ENCODE data around the gene TENM4. TPM values are rescaled to one million over a fixed set of nuclear protein-coding genes. Genes with fewer than 3 reads are reported as not detected.

TENM4 gene
- total and polyA plus RNA-seq, 4 donors, result 24.8 to 70.5 (median 38.1) TPM

DNA sequence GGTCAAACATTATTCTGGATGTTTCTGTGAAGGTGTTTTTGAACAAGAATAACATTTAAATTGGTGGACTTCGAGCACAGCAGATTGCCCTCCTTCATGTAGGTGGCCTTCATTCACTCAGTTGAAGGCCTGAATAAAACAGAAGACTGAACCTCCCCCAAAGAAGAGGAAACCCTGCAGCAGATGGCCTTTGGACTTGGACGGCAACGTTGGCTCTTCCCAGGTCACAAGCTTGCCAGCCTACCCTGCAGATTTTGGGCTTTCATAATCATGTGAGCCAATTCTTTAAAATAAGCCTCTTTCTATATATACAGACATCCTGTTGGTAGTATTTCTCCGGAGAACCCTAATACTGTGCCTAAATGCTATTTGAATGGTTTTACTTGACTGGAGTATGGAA, 434.0 kb downstream of the TENM4 start:
- Histone ChIP-seq H3K4me1 (ENCODE audit: control insufficient read depth, insufficient read depth, low read length) (peaks cover 10% of the 10 kb centered on the region), H3K36me3 (ENCODE audit: control insufficient read depth, insufficient read depth, low read length) (no peaks in the 10 kb centered on the region), H3K4me3 (ENCODE audit: low read depth, low read length) (no peak overlapping the region), H3K27ac (ENCODE audit: low read depth, low read length) (peak overlapping the region; percentile 33), H3K9me3 (ENCODE audit: control insufficient read depth, insufficient read depth, low read length) (peaks cover 8% of the 10 kb centered on the region), H3K27me3 (ENCODE audit: control insufficient read depth, insufficient read depth, low read length) (no peaks in the 10 kb centered on the region)
- 91% methylated on average over 1 of the region's 4 CpGs for WGBS (ENCODE audit: insufficient coverage)
- DNase-seq (ENCODE audit: low read depth in 4 of 6, low spot score in 6 of 6), result no peak

DNA sequence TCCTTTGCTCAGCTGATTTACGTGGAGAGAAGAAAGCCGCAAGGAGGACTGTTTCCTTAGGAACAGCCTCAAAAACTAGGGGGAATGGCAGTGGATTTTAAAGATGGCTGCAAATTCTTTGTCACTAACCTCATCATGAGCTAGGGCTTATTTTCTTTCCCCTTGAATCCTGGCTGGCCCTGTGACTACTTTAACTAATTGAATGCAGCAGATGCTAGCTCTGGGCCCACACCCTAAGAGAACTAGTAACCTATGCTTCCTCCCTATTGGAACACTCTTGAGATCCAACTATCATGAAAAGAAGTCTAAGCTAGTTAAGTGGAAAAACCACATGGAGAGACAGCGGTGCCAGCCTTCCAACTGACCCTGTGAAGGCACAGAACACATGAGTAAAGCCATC, 444.8 kb downstream of the TENM4 start:
- DNase-seq (ENCODE audit: low read depth in 4 of 6, low spot score in 6 of 6), result no peak
- Histone ChIP-seq H3K27me3 (ENCODE audit: control insufficient read depth, insufficient read depth, low read length) (no peaks in the 10 kb centered on the region), H3K36me3 (ENCODE audit: control insufficient read depth, insufficient read depth, low read length) (no peaks in the 10 kb centered on the region), H3K9me3 (ENCODE audit: control insufficient read depth, insufficient read depth, low read length) (peaks cover 1% of the 10 kb centered on the region), H3K4me1 (ENCODE audit: control insufficient read depth, insufficient read depth, low read length) (peaks cover 8% of the 10 kb centered on the region), H3K4me3 (ENCODE audit: low read depth, low read length) (no peak overlapping the region), H3K27ac (ENCODE audit: low read depth, low read length) (no peak overlapping the region)
- 83% methylated on average over 3 of the region's 3 CpGs for WGBS (ENCODE audit: insufficient coverage)

GRCh38 chr11:78995171-78995570, 445.7 kb downstream of the TENM4 start:
- no peak for DNase-seq (ENCODE audit: low read depth in 4 of 6, low spot score in 6 of 6)
- no peaks in the 10 kb centered on the region for H3K36me3 ChIP-seq (ENCODE audit: control insufficient read depth, insufficient read depth, low read length)
- no peaks in the 10 kb centered on the region for H3K27me3 ChIP-seq (ENCODE audit: control insufficient read depth, insufficient read depth, low read length)
- H3K27ac ChIP-seq (ENCODE audit: low read depth, low read length), result no peak overlapping the region
- peaks cover 1% of the 10 kb centered on the region for H3K9me3 ChIP-seq (ENCODE audit: control insufficient read depth, insufficient read depth, low read length)
- H3K4me1 ChIP-seq (ENCODE audit: control insufficient read depth, insufficient read depth, low read length), result peaks cover 9% of the 10 kb centered on the region
- H3K4me3 ChIP-seq (ENCODE audit: low read depth, low read length), result no peak overlapping the region
- 92% methylated on average over 2 of the region's 3 CpGs for WGBS (ENCODE audit: insufficient coverage)

DNA sequence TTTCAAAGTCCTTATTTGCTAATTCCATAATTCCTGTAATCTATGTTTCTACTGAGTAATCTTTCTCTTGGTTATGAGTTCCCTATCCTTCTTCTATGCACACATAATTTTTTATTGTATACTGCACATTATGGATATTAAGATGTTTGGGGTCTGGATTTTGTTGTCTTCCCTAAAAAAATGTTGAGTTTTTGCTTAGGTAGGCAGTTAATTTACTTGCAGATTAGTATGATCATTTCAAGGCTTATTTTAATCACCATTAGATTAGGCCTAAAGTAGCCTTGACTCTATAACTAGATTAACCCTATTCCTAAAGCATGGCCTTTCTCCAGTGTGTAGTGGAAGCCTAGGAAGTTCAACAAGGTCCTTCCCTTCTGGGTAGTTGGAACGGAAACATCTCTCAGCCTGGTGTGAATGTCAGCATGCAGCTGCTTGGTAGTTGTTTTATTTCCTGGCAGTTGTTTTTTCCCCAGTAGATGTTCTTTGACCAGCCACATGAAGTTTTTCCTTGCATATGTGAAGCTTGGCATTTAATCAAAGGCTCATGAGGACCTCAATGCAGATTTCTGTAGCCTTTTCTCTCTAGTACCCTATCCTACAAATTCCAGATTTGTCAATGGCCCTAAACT, 446.9 kb downstream of the TENM4 start:
- DNase-seq (ENCODE audit: low read depth in 4 of 6, low spot score in 6 of 6), result no peak
- no CpG with 5 or more reads among the region's 1 CpG for WGBS (ENCODE audit: insufficient coverage)
- Histone ChIP-seq H3K9me3 (ENCODE audit: control insufficient read depth, insufficient read depth, low read length) (no peaks in the 10 kb centered on the region), H3K27ac (ENCODE audit: low read depth, low read length) (no peak overlapping the region), H3K36me3 (ENCODE audit: control insufficient read depth, insufficient read depth, low read length) (no peaks in the 10 kb centered on the region), H3K4me1 (ENCODE audit: control insufficient read depth, insufficient read depth, low read length) (peaks cover 11% of the 10 kb centered on the region), H3K27me3 (ENCODE audit: control insufficient read depth, insufficient read depth, low read length) (no peaks in the 10 kb centered on the region), H3K4me3 (ENCODE audit: low read depth, low read length) (no peak overlapping the region)

DNA sequence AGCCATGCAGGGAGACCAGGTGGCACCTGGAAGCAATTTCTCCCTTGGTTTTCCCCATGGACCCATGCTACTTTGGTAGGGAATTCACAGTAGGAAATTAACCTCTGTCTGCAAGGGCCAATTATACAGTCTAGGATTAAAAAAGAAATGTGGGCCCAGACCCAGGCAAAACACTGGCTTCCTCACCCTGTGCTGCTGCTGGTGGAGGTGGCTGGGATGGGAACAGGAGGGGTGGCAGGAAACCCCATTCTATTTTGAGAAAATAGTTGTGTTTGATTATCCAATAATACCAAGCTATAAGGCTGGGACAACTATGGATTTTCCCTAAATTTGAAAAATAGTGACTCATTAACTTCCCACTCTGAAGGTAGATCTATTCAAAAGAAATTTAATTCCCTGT, 449.1 kb downstream of the TENM4 start:
- peaks cover 10% of the 10 kb centered on the region for H3K4me1 ChIP-seq (ENCODE audit: control insufficient read depth, insufficient read depth, low read length)
- H3K27me3 ChIP-seq (ENCODE audit: control insufficient read depth, insufficient read depth, low read length), result no peaks in the 10 kb centered on the region
- no peak for DNase-seq (ENCODE audit: low read depth in 4 of 6, low spot score in 6 of 6)
- no peaks in the 10 kb centered on the region for H3K9me3 ChIP-seq (ENCODE audit: control insufficient read depth, insufficient read depth, low read length)
- no peak overlapping the region for H3K27ac ChIP-seq (ENCODE audit: low read depth, low read length)
- no peak overlapping the region for H3K4me3 ChIP-seq (ENCODE audit: low read depth, low read length)
- H3K36me3 ChIP-seq (ENCODE audit: control insufficient read depth, insufficient read depth, low read length), result no peaks in the 10 kb centered on the region

DNA sequence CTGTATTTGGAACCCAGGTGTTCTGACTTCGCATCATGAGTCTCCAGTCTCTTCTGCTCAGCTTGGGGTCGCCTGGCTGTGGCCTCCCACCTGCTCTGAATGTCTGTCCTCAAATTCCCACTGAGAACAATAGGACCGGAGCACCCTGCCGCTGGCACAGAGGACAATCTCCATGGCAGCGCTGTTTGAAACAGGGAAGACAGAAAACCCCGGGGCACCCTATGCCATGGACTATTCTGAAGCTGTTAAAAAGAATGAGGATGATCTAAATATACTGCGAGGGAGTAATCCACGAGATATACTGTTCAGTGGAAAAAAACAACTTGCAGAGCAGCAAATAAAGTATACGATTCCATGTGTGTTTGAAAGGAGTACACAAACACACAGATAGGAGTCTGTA, 450.6 kb downstream of the TENM4 start:
- no peaks in the 10 kb centered on the region for H3K27me3 ChIP-seq (ENCODE audit: control insufficient read depth, insufficient read depth, low read length)
- H3K4me3 ChIP-seq (ENCODE audit: low read depth, low read length), result no peak overlapping the region
- H3K36me3 ChIP-seq (ENCODE audit: control insufficient read depth, insufficient read depth, low read length), result no peaks in the 10 kb centered on the region
- peak in 2 of 6 donors; percentile 15 to 55 for DNase-seq (ENCODE audit: low read depth in 4 of 6, low spot score in 6 of 6)
- 25% methylated on average over 7 of the region's 9 CpGs for WGBS (ENCODE audit: insufficient coverage)
- no peak overlapping the region for H3K27ac ChIP-seq (ENCODE audit: low read depth, low read length)
- peaks cover 8% of the 10 kb centered on the region for H3K4me1 ChIP-seq (ENCODE audit: control insufficient read depth, insufficient read depth, low read length)
- no peaks in the 10 kb centered on the region for H3K9me3 ChIP-seq (ENCODE audit: control insufficient read depth, insufficient read depth, low read length)

DNA sequence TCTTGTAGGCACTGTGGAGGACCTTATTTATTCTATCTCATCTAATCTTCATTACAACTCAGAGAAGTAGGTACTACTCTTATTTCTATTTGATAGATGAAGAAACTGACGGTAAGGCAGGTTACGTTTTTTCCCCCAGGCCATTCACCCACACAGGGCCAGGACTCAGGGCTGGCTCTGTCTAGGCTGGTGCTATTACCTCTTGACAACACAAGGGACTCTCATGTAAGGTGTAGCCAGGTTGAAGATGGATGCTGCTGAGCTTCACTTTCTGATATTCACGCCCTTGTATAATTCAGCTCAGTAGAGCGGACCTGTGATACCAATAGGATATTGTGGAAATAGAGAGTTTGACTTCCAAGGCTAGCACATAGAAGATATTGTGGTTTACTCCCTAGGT, 453.1 kb downstream of the TENM4 start:
- no peak overlapping the region for H3K27ac ChIP-seq (ENCODE audit: low read depth, low read length)
- WGBS (ENCODE audit: insufficient coverage), result 100% methylated on average over 2 of the region's 4 CpGs
- no peak for DNase-seq (ENCODE audit: low read depth in 4 of 6, low spot score in 6 of 6)
- H3K4me1 ChIP-seq (ENCODE audit: control insufficient read depth, insufficient read depth, low read length), result peaks cover 8% of the 10 kb centered on the region
- H3K27me3 ChIP-seq (ENCODE audit: control insufficient read depth, insufficient read depth, low read length), result no peaks in the 10 kb centered on the region
- H3K4me3 ChIP-seq (ENCODE audit: low read depth, low read length), result no peak overlapping the region
- no peaks in the 10 kb centered on the region for H3K9me3 ChIP-seq (ENCODE audit: control insufficient read depth, insufficient read depth, low read length)
- no peaks in the 10 kb centered on the region for H3K36me3 ChIP-seq (ENCODE audit: control insufficient read depth, insufficient read depth, low read length)

DNA sequence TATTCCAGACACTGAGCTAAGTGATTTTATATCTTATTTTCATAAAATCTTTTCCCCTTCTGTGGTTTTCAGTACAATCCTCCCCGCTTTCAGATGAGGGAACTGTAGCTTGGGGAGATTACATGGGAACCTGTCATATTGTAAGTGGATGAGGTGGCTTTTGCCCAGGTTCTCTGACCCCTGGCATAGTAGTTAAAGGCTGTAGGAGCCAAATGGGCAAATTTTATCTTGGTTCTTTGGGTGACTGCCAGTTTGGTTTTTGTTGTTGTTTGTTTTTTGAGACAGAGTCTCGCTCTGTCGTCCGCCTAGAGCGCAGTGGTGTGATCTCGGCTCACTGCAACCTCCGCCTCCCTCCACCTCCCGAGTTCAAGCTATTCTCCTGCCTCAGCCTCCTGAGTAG, 454.5 kb downstream of the TENM4 start:
- WGBS (ENCODE audit: insufficient coverage), result 100% methylated on average over 2 of the region's 8 CpGs
- H3K9me3 ChIP-seq (ENCODE audit: control insufficient read depth, insufficient read depth, low read length), result no peaks in the 10 kb centered on the region

DNA sequence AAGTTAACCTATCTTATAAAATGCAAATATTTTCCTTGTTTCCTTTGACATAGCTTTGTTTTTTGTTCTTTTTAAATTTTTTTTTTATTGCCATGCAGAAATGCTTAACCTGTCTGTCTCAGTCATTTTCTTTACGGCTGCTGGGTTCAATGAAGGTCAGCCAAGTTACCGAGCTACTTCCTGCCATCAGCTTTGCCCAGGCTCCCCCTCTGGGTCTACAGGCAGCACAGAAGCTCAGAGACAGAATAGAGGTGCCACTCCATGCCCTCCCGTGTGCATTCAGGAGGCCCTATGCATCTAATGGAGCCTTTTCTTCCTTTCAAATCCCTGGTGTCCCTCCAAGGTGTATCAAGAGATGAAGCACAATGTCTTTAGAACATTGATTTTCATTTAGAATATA, 455.2 kb downstream of the TENM4 start:
- H3K9me3 ChIP-seq (ENCODE audit: control insufficient read depth, insufficient read depth, low read length), result no peaks in the 10 kb centered on the region
- DNase-seq (ENCODE audit: low read depth in 4 of 6, low spot score in 6 of 6), result no peak
- 38% methylated on average over 2 of the region's 3 CpGs for WGBS (ENCODE audit: insufficient coverage)
- no peaks in the 10 kb centered on the region for H3K36me3 ChIP-seq (ENCODE audit: control insufficient read depth, insufficient read depth, low read length)
- H3K27ac ChIP-seq (ENCODE audit: low read depth, low read length), result no peak overlapping the region
- peaks cover 3% of the 10 kb centered on the region for H3K4me1 ChIP-seq (ENCODE audit: control insufficient read depth, insufficient read depth, low read length)
- no peak overlapping the region for H3K4me3 ChIP-seq (ENCODE audit: low read depth, low read length)
- H3K27me3 ChIP-seq (ENCODE audit: control insufficient read depth, insufficient read depth, low read length), result no peaks in the 10 kb centered on the region

More for the DNA sequence above, 454.5 kb downstream of the TENM4 start:
- H3K4me3 ChIP-seq (ENCODE audit: low read depth, low read length), result no peak overlapping the region
- H3K27ac ChIP-seq (ENCODE audit: low read depth, low read length), result no peak overlapping the region
- H3K27me3 ChIP-seq (ENCODE audit: control insufficient read depth, insufficient read depth, low read length), result no peaks in the 10 kb centered on the region
- DNase-seq (ENCODE audit: low read depth in 4 of 6, low spot score in 6 of 6), result no peak
- H3K4me1 ChIP-seq (ENCODE audit: control insufficient read depth, insufficient read depth, low read length), result peaks cover 3% of the 10 kb centered on the region
- no peaks in the 10 kb centered on the region for H3K36me3 ChIP-seq (ENCODE audit: control insufficient read depth, insufficient read depth, low read length)

DNA sequence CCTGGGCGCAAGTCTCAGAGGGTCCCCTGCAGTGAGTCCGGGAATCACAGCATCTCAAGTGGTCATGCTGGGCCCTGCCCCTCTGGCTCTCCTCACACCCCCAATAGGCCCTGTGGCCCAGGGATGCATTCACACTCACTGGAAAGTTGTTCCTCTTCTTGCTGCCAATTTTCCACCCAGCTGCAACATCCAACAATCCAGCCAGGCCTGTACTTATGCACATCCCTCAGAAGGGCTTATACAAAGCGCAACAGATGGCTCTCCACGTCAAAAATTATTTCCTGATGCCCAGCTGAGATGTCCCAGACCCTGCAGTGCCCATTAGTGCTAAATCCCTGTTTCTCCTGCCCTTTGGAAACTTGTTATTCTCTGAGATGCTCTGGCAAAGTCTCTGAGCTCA, 458.4 kb downstream of the TENM4 start:
- Histone ChIP-seq H3K36me3 (ENCODE audit: control insufficient read depth, insufficient read depth, low read length) (no peaks in the 10 kb centered on the region), H3K9me3 (ENCODE audit: control insufficient read depth, insufficient read depth, low read length) (no peaks in the 10 kb centered on the region), H3K4me3 (ENCODE audit: low read depth, low read length) (no peak overlapping the region), H3K4me1 (ENCODE audit: control insufficient read depth, insufficient read depth, low read length) (no peaks in the 10 kb centered on the region), H3K27me3 (ENCODE audit: control insufficient read depth, insufficient read depth, low read length) (no peaks in the 10 kb centered on the region), H3K27ac (ENCODE audit: low read depth, low read length) (no peak overlapping the region)
- no peak for DNase-seq (ENCODE audit: low read depth in 4 of 6, low spot score in 6 of 6)
- 79% methylated on average over 4 of the region's 4 CpGs for WGBS (ENCODE audit: insufficient coverage)
